ENCODE data around the gene MPDU1.

DNA sequence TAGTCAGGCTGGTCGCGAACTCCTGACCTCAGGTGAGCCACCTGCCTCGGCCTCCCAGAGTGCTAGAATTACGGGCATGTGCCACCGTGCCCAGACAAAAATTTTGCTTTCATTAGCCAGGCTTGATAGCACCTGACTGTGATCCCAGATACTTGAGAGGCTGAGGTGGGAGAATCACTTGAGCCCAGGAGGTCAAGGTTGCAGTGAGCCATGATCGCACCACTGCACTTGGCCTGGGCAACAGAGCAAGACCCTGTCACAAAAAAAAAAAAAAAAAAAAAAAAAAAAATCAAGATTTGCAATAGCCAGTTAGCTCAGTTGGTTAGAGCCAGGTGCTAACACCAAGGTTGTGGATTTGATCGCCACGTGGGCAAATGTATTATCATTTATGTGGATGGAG lies 37.2 kb downstream of the MPDU1 start:
- TF ChIP-seq TAF1 (IDR thresholded peaks at IDR 0.05; ENCODE audit: low read depth) (no peak), EGR1 (IDR thresholded peaks at IDR 0.05) (no peak), CEBPB (IDR thresholded peaks at IDR 0.05) (no peak), FOXM1 (IDR thresholded peaks at IDR 0.05; ENCODE audit: borderline replicate concordance, low read depth) (no peak), NFIC (IDR thresholded peaks at IDR 0.05) (no peak), YY1 (IDR thresholded peaks at IDR 0.05; ENCODE audit: low read depth) (no peak)
- TF ChIP-seq, protein P1, sequence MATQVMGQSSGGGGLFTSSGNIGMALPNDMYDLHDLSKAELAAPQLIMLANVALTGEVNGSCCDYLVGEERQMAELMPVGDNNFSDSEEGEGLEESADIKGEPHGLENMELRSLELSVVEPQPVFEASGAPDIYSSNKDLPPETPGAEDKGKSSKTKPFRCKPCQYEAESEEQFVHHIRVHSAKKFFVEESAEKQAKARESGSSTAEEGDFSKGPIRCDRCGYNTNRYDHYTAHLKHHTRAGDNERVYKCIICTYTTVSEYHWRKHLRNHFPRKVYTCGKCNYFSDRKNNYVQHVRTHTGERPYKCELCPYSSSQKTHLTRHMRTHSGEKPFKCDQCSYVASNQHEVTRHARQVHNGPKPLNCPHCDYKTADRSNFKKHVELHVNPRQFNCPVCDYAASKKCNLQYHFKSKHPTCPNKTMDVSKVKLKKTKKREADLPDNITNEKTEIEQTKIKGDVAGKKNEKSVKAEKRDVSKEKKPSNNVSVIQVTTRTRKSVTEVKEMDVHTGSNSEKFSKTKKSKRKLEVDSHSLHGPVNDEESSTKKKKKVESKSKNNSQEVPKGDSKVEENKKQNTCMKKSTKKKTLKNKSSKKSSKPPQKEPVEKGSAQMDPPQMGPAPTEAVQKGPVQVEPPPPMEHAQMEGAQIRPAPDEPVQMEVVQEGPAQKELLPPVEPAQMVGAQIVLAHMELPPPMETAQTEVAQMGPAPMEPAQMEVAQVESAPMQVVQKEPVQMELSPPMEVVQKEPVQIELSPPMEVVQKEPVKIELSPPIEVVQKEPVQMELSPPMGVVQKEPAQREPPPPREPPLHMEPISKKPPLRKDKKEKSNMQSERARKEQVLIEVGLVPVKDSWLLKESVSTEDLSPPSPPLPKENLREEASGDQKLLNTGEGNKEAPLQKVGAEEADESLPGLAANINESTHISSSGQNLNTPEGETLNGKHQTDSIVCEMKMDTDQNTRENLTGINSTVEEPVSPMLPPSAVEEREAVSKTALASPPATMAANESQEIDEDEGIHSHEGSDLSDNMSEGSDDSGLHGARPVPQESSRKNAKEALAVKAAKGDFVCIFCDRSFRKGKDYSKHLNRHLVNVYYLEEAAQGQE (IDR thresholded peaks at IDR 0.05; ENCODE audit: low read depth), result no peak
